GM21786 (cell line): ENCODE measurements around the gene BTBD9.

ENCODE experiments used
- ATAC-seq: cut with Tn5 transposase; IDR thresholded peaks from one replicate; pipeline ENCODE4 v1.9.1; 2021; ENCODE audit not compliant: unreplicated experiment

BTBD9 gene

GRCh38 chr6:38599966-38600550, 39.7 kb downstream of the BTBD9 start:
- no peak for ATAC-seq

GRCh38 chr6:38599261-38599660, 40.5 kb downstream of the BTBD9 start:
- no peak for ATAC-seq

- no peak for ATAC-seq
Observed at GRCh38 chr6:38593998-38594665, 45.6 kb downstream of the BTBD9 start.

- no peak for ATAC-seq
Observed at GRCh38 chr6:38593409-38593808, 46.3 kb downstream of the BTBD9 start.

- no peak for ATAC-seq
Observed at GRCh38 chr6:38591439-38591838, 48.3 kb downstream of the BTBD9 start.

- ATAC-seq, result no peak
Observed at GRCh38 chr6:38589367-38589720, 50.4 kb downstream of the BTBD9 start.

GRCh38 chr6:38588631-38589366, 50.9 kb downstream of the BTBD9 start:
- no peak for ATAC-seq

- ATAC-seq, result no peak
Observed at GRCh38 chr6:38587766-38588362, 51.9 kb downstream of the BTBD9 start.

- ATAC-seq, result no peak
Observed at GRCh38 chr6:38586992-38587391, 52.7 kb downstream of the BTBD9 start.

GRCh38 chr6:38584731-38585130, 55.0 kb downstream of the BTBD9 start:
- ATAC-seq, result no peak

- ATAC-seq, result no peak
Observed at GRCh38 chr6:38583523-38583922, 56.2 kb downstream of the BTBD9 start.

- ATAC-seq, result no peak
Observed at GRCh38 chr6:38580030-38580429, 59.7 kb downstream of the BTBD9 start.

GRCh38 chr6:38579010-38579628, 60.6 kb downstream of the BTBD9 start:
- ATAC-seq, result no peak

- no peak for ATAC-seq
Observed at GRCh38 chr6:38578075-38578474, 61.7 kb downstream of the BTBD9 start.

- no peak for ATAC-seq
Observed at GRCh38 chr6:38577492-38577891, 62.2 kb downstream of the BTBD9 start.

GRCh38 chr6:38573801-38574395, 65.8 kb downstream of the BTBD9 start:
- ATAC-seq, result no peak

- peak; percentile 75 for ATAC-seq
Observed at GRCh38 chr6:38572186-38572813, 67.4 kb downstream of the BTBD9 start.

- no peak for ATAC-seq
Observed at GRCh38 chr6:38571721-38572120, 68.0 kb downstream of the BTBD9 start.

GRCh38 chr6:38570750-38571149, 69.0 kb downstream of the BTBD9 start:
- ATAC-seq, result no peak

- no peak for ATAC-seq
Observed at GRCh38 chr6:38567436-38567835, 72.3 kb downstream of the BTBD9 start.
